CD1c-positive myeloid dendritic cell (primary cell): ENCODE results near the gene THOC7.

ENCODE experiments used
- DNase-seq: peaks from one replicate; pipeline ENCODE4 v3.0.0-alpha.2; 2016; ENCODE audit errors: extremely low spot score

THOC7 gene

GRCh38 chr3:63863150-63864007 is at the start of gene THOC7, which contains the start of gene ATXN7:
Gene THOC7 (minus strand): TSS chr3:63863805. CDS start chr3:63863790, 15 bp downstream.
Gene ATXN7 (plus strand): TSS chr3:63863867. CDS start chr3:63912599, 48,732 bp downstream.
- peak; percentile 74 for DNase-seq

- peak; percentile 47 for DNase-seq
Observed at GRCh38 chr3:63912768-63913588, 49.4 kb upstream of the THOC7 start.

- peak; percentile 91 for DNase-seq
Observed at GRCh38 chr3:63911873-63912767, 48.5 kb upstream of the THOC7 start, which contains the start of gene SCAANT1. Gene SCAANT1 (minus strand): TSS chr3:63912383.

- DNase-seq, result no peak
Observed at GRCh38 chr3:63911509-63911872, 47.9 kb upstream of the THOC7 start.

- peak; percentile 45 for DNase-seq
Observed at GRCh38 chr3:63910891-63911290, 47.3 kb upstream of the THOC7 start.

- DNase-seq, result peak; percentile 61
Observed at GRCh38 chr3:63910001-63910400, 46.4 kb upstream of the THOC7 start.

- no peak for DNase-seq
Observed at GRCh38 chr3:63909431-63909830, 45.8 kb upstream of the THOC7 start.

DNA sequence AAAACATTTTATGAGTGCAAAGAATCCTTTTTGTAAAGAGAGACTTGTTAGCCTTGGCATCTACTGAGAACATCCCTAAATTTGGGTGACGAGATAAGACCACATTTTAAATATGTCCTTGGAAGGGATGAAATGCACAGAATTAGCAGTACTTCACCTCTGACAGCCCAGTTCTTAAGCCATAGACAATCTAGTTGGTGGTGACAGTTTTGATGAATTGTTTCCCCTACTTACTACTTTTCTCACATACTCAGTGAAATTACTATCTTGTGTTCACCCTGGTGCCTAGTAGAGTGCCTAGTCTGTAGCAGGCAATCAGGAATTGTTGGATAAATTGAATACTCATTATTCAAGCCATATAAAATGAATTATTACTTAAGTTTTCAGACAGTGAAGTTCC is 45.2 kb upstream of the THOC7 start:
- DNase-seq, result no peak

DNA sequence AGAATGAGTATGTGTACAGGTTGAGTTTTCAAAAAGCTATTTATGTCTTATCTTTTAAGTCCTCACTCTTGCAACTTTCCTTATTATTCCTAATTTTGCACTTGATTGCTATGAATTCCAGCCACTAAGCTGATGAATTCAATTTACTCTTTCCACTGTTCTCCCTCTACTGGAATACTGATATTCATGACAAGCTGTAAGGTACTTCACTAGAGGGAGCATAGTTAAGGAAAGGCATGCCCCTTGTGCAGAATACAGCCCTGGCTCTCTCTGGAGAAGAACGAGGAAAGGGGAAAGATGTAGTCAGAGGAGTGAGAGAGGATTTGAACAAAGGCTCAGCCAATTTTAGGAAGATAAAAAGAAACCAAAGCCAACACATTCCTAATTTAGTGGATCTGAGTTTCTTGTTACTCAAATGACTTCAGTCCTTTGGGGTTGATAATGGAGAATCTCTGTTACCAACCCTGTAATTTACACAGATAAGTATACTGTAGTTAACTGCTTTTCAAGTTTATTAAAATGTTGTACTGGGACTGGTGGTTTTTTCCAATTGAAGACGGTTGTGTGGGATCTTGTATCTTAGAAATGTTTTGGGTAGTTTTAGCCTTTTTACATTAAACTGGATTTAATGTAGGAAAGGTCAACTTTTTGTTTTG is 44.6 kb upstream of the THOC7 start:
- no peak for DNase-seq

GRCh38 chr3:63905731-63906620 is 42.4 kb upstream of the THOC7 start:
- DNase-seq, result no peak

DNA sequence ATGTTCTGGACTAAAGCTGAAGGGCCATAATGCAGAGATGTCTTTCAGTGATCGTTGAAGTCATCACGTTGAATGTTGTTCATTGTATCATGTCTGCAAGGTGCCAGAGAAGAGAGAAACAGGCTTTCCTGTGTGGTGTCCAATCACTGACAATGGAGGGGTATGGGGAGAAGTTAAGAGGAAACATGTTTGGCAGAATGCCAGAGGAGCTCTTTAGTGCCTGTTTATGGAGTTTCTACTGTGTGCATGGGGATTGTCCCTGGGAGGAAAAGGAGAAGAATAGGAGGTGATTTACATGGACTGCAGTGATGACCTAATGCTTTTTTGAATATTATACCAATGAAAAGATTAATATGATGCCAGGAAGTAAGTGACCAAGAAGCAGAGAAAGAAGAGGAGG is 36.9 kb upstream of the THOC7 start:
- DNase-seq, result peak; percentile 31

DNA sequence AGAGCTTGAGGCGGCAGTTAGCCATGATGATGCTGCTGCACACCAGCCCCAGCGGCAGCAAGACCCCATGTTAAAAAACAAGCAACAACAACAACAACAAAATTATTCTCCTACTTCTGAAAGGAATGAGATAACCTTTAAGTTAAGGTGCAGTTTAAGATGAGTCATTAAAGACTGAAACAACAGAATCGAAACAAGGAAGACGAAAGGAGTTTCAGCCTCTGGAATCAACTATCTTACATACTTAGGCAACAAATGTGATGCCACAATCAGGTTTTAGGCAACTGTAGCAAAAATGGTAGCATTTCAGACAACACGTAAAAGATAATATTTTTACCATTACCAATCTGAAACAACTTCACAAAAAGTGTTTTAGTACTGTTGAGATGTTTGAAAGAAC is 36.4 kb upstream of the THOC7 start:
- DNase-seq, result no peak

GRCh38 chr3:63896332-63897030 is 32.9 kb upstream of the THOC7 start:
- DNase-seq, result peak; percentile 16

GRCh38 chr3:63895422-63896189 is 32.0 kb upstream of the THOC7 start:
- DNase-seq, result no peak

DNA sequence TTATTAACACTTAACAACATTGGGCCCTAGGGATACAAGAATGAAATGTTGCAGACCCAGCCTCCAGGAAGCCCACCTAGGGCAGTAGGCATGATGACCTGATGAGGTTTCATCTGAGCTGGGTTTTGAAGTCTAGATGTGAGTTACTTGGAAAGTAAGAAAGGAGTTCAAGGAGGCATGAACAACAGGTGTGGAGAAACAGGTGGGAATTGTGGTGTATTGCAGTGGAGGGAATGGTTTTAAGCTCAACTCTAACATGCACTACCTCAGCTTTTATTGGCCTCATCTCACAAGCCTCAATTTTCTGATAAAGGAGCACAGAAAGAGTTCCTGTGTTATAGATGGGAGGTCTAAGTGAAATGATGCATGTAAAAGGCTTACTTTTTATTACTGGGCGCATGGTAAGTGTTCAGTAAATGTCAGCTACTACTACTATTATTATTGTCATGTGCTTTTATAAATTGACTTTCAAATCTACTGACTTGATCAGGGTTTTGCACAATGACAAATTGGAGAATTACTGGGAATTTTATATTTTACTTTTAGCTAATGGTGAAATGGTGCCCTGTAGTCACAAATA is 29.3 kb upstream of the THOC7 start:
- DNase-seq, result no peak

- no peak for DNase-seq
Observed at GRCh38 chr3:63891518-63891917, 27.9 kb upstream of the THOC7 start.

DNA sequence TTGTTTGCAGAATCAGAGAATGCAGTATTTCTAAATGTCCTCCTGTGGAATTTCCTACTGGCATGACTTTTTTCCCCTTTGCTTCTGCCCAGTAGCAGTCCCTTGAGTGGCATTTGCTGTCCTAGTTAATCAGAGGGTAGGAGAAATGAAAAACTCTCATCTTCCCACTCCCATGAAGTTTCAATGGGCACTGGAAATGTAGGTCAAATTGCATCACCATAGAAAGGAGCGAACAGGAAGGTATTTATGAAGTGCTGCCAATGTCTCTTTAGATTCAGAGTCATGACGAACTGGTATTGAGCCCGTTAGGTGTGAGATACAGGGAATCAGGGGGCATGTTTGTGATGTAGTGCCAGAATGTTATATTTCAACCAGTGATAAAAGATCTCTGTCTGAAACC is 23.3 kb upstream of the THOC7 start:
- no peak for DNase-seq

GRCh38 chr3:63880653-63881052 is 17.0 kb upstream of the THOC7 start:
- no peak for DNase-seq
